Keratinocyte (primary cell): ENCODE measurements around the gene LATS1.

Experiments used
- EZH2 ChIP-seq: IDR thresholded peaks from one replicate; pipeline ENCODE4 v1.6.1; 2012; ENCODE audit warnings: inconsistent platforms, mild to moderate bottlenecking, low read length, moderate library complexity
- TF ChIP-seq, protein P1 (sequence below), 3 experiments: IDR thresholded peaks in 1 of 3; conservative IDR thresholded peaks in 1 of 3; optimal IDR thresholded peaks in 1 of 3; 2 replicates in 2 of 3; 3 replicates in 1 of 3; pipeline versions ENCODE3 to v1.5.1; 2011; ENCODE audit warnings: low read length in 3 of 3, mild to moderate bottlenecking in 3 of 3, moderate library complexity in 2 of 3, control low read depth in 1 of 3, inconsistent platforms in 1 of 3; ENCODE audit not compliant: insufficient read depth in 2 of 3; ENCODE audit errors: extremely low read depth in 1 of 3

DNA sequence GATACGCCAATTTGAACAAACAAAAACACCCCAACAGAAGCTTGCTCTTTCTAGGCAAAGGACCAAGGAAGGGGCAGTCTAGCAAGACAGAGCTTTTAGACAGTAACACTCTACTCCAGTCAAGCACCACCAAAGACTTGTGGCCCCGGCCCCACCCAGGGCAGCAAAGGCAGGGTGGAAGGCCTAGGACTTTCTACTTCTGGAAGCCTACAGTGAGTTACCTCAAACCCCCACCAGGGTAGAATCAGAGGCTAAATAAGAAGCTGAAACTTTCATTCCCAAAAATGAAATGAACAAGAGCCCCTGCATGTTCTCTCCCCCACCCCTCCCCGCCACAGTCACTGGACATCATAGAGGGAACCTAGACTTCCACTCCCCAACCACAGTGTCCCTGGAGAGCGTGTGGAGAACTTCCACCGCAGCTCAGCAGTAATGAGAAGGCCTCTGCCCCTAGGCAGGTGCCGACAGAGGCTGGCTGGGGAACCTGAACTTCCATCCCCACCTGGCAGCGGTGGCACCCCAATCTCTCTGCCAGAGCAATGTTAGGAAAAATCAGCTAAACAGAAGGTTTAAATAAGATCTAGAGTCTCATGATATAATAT, 109.4 kb downstream of the LATS1 start:
- TF ChIP-seq, protein P1, sequence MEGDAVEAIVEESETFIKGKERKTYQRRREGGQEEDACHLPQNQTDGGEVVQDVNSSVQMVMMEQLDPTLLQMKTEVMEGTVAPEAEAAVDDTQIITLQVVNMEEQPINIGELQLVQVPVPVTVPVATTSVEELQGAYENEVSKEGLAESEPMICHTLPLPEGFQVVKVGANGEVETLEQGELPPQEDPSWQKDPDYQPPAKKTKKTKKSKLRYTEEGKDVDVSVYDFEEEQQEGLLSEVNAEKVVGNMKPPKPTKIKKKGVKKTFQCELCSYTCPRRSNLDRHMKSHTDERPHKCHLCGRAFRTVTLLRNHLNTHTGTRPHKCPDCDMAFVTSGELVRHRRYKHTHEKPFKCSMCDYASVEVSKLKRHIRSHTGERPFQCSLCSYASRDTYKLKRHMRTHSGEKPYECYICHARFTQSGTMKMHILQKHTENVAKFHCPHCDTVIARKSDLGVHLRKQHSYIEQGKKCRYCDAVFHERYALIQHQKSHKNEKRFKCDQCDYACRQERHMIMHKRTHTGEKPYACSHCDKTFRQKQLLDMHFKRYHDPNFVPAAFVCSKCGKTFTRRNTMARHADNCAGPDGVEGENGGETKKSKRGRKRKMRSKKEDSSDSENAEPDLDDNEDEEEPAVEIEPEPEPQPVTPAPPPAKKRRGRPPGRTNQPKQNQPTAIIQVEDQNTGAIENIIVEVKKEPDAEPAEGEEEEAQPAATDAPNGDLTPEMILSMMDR (optimal IDR thresholded peaks at IDR 0.05 in 1 of 3, IDR thresholded peaks at IDR 0.05 in 1 of 3, conservative IDR thresholded peaks at IDR 0.05 in 1 of 3; ENCODE audit: extremely low read depth in 1 of 3, insufficient read depth in 2 of 3, low read length in 3 of 3), result no peak
- TF ChIP-seq EZH2, result no peak
